Fibroblast of lung (primary cell): Measurements from ENCODE around the gene CTXN3.

ENCODE experiments used
- EZH2 ChIP-seq: IDR thresholded peaks from 2 replicates; pipeline ENCODE4 v1.5.1; 2012; ENCODE audit warnings: low read length, control low read depth, mild to moderate bottlenecking; ENCODE audit errors: missing control alignments
- TF ChIP-seq, protein P1 (sequence below), 2 donors: IDR thresholded peaks in 1 of 2; conservative IDR thresholded peaks in 1 of 2; 1 replicate in 1 of 2; 2 replicates in 1 of 2; pipeline ENCODE4 v1.5.1; 2011 to 2012; ENCODE audit warnings: low read length in 2 of 2, control low read depth in 1 of 2, inconsistent platforms in 1 of 2, low read depth in 1 of 2, mild to moderate bottlenecking in 1 of 2

GRCh38 chr5:127602481-127602880, 46.4 kb upstream of the CTXN3 start:
- TF ChIP-seq, protein P1, sequence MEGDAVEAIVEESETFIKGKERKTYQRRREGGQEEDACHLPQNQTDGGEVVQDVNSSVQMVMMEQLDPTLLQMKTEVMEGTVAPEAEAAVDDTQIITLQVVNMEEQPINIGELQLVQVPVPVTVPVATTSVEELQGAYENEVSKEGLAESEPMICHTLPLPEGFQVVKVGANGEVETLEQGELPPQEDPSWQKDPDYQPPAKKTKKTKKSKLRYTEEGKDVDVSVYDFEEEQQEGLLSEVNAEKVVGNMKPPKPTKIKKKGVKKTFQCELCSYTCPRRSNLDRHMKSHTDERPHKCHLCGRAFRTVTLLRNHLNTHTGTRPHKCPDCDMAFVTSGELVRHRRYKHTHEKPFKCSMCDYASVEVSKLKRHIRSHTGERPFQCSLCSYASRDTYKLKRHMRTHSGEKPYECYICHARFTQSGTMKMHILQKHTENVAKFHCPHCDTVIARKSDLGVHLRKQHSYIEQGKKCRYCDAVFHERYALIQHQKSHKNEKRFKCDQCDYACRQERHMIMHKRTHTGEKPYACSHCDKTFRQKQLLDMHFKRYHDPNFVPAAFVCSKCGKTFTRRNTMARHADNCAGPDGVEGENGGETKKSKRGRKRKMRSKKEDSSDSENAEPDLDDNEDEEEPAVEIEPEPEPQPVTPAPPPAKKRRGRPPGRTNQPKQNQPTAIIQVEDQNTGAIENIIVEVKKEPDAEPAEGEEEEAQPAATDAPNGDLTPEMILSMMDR (conservative IDR thresholded peaks at IDR 0.05 in 1 of 2, IDR thresholded peaks at IDR 0.05 in 1 of 2; ENCODE audit: low read depth in 1 of 2, low read length in 2 of 2), result no peak
- no peak for TF ChIP-seq EZH2
